Neural crest cell (in vitro differentiated cells): ENCODE measurements around the gene EP400. TPM values are rescaled to one million over a fixed set of nuclear protein-coding genes. Genes with fewer than 3 reads are reported as not detected.
"Not testable (repeated sequence)": the region's sequence is repeated elsewhere in the genome, so short reads cannot be mapped to it uniquely, and the experiment has no call there.

Experiments
- DNase-seq: peaks from one replicate; pipeline ENCODE4 v3.0.0; 2021; ENCODE audit warnings: low read depth, mixed read lengths, low spot score
- H3K27ac Mint-ChIP-seq: one replicate; pipeline ENCODE4 v1.8.0; 2021; ENCODE audit warnings: mild to moderate bottlenecking, mixed read lengths; ENCODE audit not compliant: unreplicated experiment
- H3K27me3 Mint-ChIP-seq: 2 replicates; pipeline ENCODE4 v1.8.0; 2021; ENCODE audit warnings: low read depth, mild to moderate bottlenecking, mixed read lengths
- H3K36me3 Mint-ChIP-seq: 2 replicates; pipeline ENCODE4 v1.8.0; 2021; ENCODE audit warnings: low read depth, mild to moderate bottlenecking, mixed read lengths
- H3K4me1 Mint-ChIP-seq: 2 replicates; pipeline ENCODE4 v1.8.0; 2021; ENCODE audit warnings: mixed read lengths
- H3K4me3 Mint-ChIP-seq: one replicate; pipeline ENCODE4 v1.8.0; 2021; ENCODE audit warnings: mild to moderate bottlenecking, mixed read lengths
- H3K9me3 Mint-ChIP-seq: 2 replicates; pipeline ENCODE4 v1.8.0; 2021; ENCODE audit warnings: mixed read lengths
- total RNA-seq: library from RNA; stranded (reverse); gene quantifications from 2 replicates; pipeline ENCODE4 v1.2.1, GENCODE V29; 2021
- TF ChIP-seq, protein P1 (sequence below): fragments of 200-600 bp; sonication (generic); conservative IDR thresholded peaks from 2 replicates; pipeline ENCODE4 v1.5.0; 2021; ENCODE audit warnings: antibody characterized with exemption, mild to moderate bottlenecking

The EP400 gene
- total RNA-seq, 1 donor from 2014 or later = 73.4 TPM

GRCh38 chr12:132043770-132044467 is 94.2 kb downstream of the EP400 start:
- Mint-ChIP-seq H3K36me3 (peaks cover 14% of the 10 kb centered on the region), H3K4me3 (no peak overlapping the region), H3K9me3 (no peaks in the 10 kb centered on the region), H3K27ac (no peak overlapping the region), H3K27me3 (no peaks in the 10 kb centered on the region), H3K4me1 (no peaks in the 10 kb centered on the region)
- TF ChIP-seq, protein P1, sequence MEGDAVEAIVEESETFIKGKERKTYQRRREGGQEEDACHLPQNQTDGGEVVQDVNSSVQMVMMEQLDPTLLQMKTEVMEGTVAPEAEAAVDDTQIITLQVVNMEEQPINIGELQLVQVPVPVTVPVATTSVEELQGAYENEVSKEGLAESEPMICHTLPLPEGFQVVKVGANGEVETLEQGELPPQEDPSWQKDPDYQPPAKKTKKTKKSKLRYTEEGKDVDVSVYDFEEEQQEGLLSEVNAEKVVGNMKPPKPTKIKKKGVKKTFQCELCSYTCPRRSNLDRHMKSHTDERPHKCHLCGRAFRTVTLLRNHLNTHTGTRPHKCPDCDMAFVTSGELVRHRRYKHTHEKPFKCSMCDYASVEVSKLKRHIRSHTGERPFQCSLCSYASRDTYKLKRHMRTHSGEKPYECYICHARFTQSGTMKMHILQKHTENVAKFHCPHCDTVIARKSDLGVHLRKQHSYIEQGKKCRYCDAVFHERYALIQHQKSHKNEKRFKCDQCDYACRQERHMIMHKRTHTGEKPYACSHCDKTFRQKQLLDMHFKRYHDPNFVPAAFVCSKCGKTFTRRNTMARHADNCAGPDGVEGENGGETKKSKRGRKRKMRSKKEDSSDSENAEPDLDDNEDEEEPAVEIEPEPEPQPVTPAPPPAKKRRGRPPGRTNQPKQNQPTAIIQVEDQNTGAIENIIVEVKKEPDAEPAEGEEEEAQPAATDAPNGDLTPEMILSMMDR = no peak
- DNase-seq = no peak

GRCh38 chr12:132044661-132045412 is 95.1 kb downstream of the EP400 start:
- no peak overlapping the region for H3K27ac Mint-ChIP-seq
- H3K36me3 Mint-ChIP-seq = peaks cover 19% of the 10 kb centered on the region
- no peaks in the 10 kb centered on the region for H3K9me3 Mint-ChIP-seq
- H3K4me1 Mint-ChIP-seq = no peaks in the 10 kb centered on the region
- no peak overlapping the region for H3K4me3 Mint-ChIP-seq
- H3K27me3 Mint-ChIP-seq = no peaks in the 10 kb centered on the region
- TF ChIP-seq, protein P1 = no peak
- DNase-seq = no peak

DNA sequence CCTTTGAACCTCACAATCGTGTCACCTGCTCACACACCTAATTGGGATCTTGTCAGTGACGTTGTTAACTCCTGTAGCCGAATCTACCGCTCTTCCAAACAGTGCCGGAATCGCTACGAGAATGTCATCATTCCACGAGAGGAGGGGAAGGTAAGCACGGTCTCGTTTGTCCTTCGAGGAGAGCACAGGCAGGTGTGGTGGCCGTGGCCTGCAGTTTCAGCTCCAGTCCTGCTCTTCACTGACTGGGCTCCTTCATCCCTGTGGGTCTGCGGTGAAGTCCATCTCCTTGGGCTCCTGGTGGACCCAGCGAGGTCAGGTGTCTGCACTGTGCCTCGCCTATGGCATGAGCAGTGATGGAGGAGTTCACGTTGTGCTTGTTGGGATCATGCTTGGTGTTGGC is 96.0 kb downstream of the EP400 start:
- TF ChIP-seq, protein P1 = no peak
- Mint-ChIP-seq H3K4me3 (no peak overlapping the region), H3K9me3 (no peaks in the 10 kb centered on the region), H3K4me1 (no peaks in the 10 kb centered on the region), H3K27ac (no peak overlapping the region), H3K36me3 (peaks cover 27% of the 10 kb centered on the region), H3K27me3 (no peaks in the 10 kb centered on the region)
- no peak for DNase-seq

- TF ChIP-seq, protein P1 = no peak
- Mint-ChIP-seq H3K27me3 (no peaks in the 10 kb centered on the region), H3K4me1 (no peaks in the 10 kb centered on the region), H3K9me3 (peaks cover 2% of the 10 kb centered on the region), H3K27ac (no peak overlapping the region), H3K36me3 (peaks cover 33% of the 10 kb centered on the region), H3K4me3 (no peak overlapping the region)
- DNase-seq = no peak
Measured at GRCh38 chr12:132046561-132046960, 96.8 kb downstream of the EP400 start.

DNA sequence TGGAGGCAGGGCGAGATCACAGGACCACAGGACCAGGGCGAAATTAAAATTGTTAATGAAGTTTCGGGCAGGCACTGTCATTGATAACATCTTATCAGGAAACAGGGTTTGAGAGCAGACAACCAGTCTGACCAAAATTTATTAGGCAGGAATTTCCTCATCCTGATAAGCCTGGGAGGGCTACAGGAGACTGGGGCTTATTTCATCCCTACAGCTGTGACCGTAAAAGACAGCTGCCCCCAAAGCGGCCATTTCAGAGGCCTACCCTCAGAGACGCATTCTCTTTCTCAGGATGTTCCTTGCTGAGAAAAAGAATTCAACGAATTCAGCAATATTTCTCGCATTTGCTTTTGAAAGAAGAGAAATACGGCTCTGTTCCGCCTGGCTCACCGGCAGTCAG is 97.9 kb downstream of the EP400 start:
- H3K4me1 Mint-ChIP-seq, DNase-seq, H3K9me3 Mint-ChIP-seq, H3K27ac Mint-ChIP-seq, H3K4me3 Mint-ChIP-seq, H3K27me3 Mint-ChIP-seq: not testable (repeated sequence)
- H3K36me3 Mint-ChIP-seq = peaks cover 38% of the 10 kb centered on the region

DNA sequence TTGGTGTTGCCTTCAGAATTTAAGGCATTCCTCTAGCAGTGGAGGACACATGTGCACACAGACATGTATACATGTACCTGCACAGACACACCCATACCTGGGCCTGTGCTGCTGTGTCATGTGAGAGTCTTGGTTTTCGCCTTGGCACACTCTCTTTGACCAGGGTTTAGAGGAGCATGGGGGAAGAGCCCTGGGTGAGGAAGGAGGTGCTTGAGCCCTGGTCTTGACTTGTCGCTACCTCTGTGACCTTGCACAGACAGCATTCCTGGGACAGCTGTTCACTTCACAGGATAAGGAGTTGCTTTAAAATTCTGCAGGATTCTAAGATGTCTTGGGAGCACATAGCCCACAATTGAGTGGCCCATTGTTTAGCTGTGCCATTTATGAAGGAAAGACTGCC is 99.7 kb downstream of the EP400 start:
- H3K4me1 Mint-ChIP-seq = no peaks in the 10 kb centered on the region
- no peak overlapping the region for H3K4me3 Mint-ChIP-seq
- H3K9me3 Mint-ChIP-seq = peaks cover 2% of the 10 kb centered on the region
- H3K27me3 Mint-ChIP-seq = no peaks in the 10 kb centered on the region
- DNase-seq = no peak
- TF ChIP-seq, protein P1 = no peak
- H3K27ac Mint-ChIP-seq = no peak overlapping the region
- H3K36me3 Mint-ChIP-seq = peaks cover 36% of the 10 kb centered on the region
